Neuron (in vitro differentiated cells): ENCODE data around the gene MVD.

Experiments used
- H2AFZ ChIP-seq: one replicate; pipeline ENCODE4 v1.6.1; 2013; ENCODE audit warnings: low read depth, mild to moderate bottlenecking, inconsistent platforms, low read length, moderate library complexity
- H3K27me3 ChIP-seq: one replicate; pipeline ENCODE4 v1.6.1; 2013; ENCODE audit warnings: low read length; ENCODE audit not compliant: insufficient read depth
- H3K36me3 ChIP-seq: one replicate; pipeline ENCODE4 v1.6.1; 2013; ENCODE audit warnings: low read length; ENCODE audit not compliant: insufficient read depth
- H3K4me1 ChIP-seq: one replicate; pipeline ENCODE4 v1.6.1; 2013; ENCODE audit warnings: low read length; ENCODE audit not compliant: insufficient read depth
- H3K4me3 ChIP-seq: 2 replicates; pipeline ENCODE4 v1.5.1; 2013; ENCODE audit warnings: mild to moderate bottlenecking, low read length, moderate library complexity
- H3K9me3 ChIP-seq: one replicate; pipeline ENCODE4 v1.6.1; 2013; ENCODE audit warnings: low read length

The MVD gene

DNA sequence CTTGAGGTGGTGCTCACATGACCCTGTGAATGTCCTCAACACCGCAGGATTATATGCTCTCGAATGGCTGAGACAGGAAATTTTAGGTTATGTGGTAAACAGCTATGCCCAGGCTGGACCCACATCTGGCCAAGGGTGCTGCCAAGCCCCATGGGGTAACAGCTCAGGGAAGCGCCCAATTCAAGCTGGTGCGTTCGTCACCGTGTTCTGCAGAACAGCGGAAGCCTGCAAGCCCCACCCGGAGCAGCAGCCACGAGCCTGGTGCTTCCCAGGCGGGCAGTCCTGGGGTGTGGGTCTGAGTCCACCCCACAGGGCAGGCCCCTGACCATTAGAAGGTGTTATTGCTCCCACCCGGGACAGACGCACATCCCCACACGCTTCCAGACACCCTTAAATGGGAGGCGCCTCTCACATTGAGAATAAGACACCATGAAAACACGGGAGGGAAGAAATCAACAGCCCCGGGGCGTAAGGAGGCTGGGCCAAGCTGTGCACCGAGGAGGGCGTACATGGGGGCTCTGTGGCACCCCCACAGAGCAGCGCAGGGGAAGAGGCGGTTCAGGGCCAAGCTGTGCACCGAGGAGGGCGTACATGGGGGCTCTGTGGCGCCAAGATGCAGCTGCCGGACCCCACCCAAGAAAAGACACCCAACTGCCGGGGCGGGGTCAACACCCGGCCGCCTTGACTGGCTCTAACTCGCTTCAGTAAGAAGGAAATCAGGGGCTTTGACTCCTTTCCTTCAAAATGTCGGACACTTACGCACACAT, 9.1 kb downstream of the MVD start:
- Histone ChIP-seq H3K36me3 (peaks cover 66% of the 10 kb centered on the region), H2AFZ (no peak overlapping the region), H3K4me3 (no peak overlapping the region), H3K9me3 (no peaks in the 10 kb centered on the region), H3K4me1 (peaks cover 11% of the 10 kb centered on the region), H3K27me3 (no peaks in the 10 kb centered on the region)

DNA sequence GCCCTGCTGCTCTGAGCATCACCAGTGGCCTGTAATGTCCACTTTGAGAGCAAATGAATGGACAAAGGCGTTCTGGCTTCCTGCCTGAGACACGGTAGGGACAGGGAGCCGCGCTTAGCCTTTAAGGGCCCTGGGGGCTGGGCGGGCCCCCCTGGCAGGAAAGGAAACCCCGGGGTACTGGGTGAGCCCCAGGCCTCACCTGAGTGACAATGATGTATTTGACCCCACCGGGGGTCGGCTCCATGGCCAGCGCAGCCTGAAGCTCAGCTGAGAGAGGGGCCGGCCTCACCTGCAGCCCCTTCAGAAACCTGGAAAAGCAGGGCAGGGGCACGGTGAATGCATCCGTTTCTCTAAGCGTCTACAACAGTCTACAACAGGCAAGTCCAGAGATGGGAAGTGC, 9.8 kb downstream of the MVD start:
- Histone ChIP-seq H3K9me3 (no peaks in the 10 kb centered on the region), H3K27me3 (no peaks in the 10 kb centered on the region), H3K36me3 (peaks cover 63% of the 10 kb centered on the region), H3K4me1 (peaks cover 11% of the 10 kb centered on the region), H2AFZ (no peak overlapping the region), H3K4me3 (no peak overlapping the region)

DNA sequence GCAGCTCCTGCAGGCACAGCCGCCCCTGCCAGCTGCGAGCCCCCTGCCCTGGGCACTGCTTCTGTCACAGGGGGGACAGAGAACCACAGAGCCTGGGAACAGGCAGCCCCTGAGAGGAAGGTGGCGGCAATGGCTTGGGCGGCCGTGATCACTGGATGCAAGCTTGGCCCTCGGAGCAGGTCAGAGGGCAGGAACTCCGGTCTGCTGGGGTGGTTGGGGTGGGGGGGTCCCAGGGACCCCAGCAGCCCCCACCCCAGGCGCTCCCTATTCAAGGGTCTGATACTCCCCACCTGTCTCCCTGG, 10.2 kb downstream of the MVD start:
- H2AFZ ChIP-seq = no peak overlapping the region
- H3K4me3 ChIP-seq = no peak overlapping the region
- peaks cover 60% of the 10 kb centered on the region for H3K36me3 ChIP-seq
- H3K9me3 ChIP-seq = no peaks in the 10 kb centered on the region
- peaks cover 11% of the 10 kb centered on the region for H3K4me1 ChIP-seq
- no peaks in the 10 kb centered on the region for H3K27me3 ChIP-seq

DNA sequence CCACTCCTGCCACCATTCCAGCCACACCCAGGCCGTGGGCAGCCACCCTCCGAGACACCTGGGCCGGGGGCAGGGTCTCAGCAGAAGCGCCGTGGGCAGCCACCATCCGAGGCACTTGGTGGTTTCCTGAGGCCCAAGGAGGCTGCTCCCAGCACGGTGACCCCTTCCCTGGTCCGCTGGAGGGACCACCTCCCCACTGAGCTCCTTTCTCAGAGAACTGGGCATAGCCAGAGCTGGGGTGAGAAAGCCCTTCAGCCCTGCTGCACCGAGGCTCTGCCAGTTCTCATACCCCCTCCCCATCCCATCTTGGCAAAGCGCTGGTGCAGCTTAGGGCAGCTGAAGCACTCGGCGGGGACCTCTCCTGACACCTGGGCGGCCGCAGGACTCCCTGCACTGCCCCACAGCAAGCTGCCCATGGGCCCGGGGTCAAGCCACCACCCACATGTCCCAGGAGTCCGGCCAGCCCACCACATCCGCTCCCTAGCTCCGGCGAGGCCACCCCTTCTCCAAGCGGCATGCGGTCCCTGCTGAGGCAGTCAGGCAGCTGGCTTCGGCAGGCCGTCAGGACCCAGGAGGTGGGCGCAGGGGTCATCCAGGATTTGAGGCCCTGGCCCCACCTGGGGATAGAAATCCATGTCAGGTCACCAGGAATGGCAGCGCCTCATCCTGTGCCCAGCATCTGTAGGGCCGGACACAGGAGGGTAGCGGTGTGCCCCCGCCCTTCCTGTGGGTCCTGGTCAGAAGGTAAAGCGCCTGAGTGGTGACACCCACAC, 10.7 kb downstream of the MVD start:
- no peak overlapping the region for H2AFZ ChIP-seq
- no peaks in the 10 kb centered on the region for H3K9me3 ChIP-seq
- no peak overlapping the region for H3K4me3 ChIP-seq
- no peaks in the 10 kb centered on the region for H3K27me3 ChIP-seq
- peaks cover 54% of the 10 kb centered on the region for H3K36me3 ChIP-seq
- peaks cover 11% of the 10 kb centered on the region for H3K4me1 ChIP-seq

DNA sequence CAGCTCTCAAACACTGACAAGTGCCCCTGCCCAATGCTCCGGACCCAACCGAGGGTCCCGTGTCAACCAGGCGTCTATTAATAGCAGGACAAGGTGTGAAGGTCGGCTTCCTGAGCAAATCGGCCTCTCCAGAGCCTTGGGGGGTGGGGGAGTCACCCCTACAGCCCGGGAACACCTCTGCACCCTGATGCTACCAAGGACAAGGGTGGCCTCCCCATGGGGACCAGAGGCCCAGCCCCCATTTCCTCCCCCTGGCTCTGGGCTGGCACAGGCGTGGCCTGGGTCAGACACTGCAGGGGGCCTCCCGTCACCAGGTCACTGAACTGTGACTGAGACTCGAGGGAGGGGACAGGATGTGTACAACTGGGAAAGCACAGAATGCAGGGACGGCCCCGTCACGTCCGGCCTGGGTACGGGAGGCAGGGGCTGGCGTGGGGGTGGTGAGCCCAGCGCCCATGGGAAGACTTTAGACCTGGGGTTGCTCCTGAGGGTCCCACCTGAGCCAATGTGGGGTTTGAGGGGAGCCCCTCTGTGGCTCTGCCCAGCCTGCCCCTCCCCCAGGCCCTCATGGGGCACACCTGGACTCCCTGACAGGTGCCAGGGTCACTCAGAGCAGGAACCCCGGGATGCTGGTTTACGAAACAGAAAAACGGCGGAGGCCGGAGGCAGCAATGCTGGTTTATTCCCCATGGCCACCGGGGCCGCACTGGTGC, 11.5 kb downstream of the MVD start:
- Histone ChIP-seq H2AFZ (no peak overlapping the region), H3K27me3 (no peaks in the 10 kb centered on the region), H3K9me3 (no peaks in the 10 kb centered on the region), H3K4me3 (no peak overlapping the region), H3K4me1 (peaks cover 11% of the 10 kb centered on the region), H3K36me3 (peaks cover 47% of the 10 kb centered on the region)

DNA sequence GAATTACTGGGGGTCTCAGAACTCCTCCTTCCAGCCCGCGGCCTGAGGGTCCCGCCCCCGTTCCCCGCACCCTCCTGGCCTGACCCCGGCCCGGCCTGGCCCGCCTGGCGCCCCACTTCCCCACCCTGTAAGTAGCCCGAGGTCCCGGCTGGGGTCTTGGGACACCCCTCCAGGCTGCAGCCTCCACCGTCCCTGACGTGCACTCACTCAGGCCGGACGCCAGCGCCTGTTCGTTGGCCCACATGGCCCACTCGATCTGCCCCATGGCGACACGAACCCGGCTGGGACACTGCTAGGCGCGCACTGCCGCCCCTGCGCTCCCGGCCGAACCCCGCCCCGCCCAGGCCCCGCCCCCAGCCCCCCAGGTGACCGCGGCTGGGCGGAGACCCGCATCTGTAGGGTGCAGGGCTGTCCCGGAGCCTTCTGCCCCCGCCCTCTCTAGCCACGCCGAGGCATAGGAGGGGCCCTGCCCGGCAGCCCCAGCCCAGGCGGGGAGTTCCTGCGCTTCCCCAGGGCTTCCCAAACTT, 12.1 kb downstream of the MVD start, which contains the start of gene CYBA:
TSS of gene CYBA (minus strand) at position 305 of the 527 bp plus-strand sequence. CDS start at position 265, 40 bp downstream.
- Histone ChIP-seq H3K4me1 (peaks cover 11% of the 10 kb centered on the region), H3K9me3 (no peaks in the 10 kb centered on the region), H3K36me3 (peaks cover 41% of the 10 kb centered on the region), H3K4me3 (peak within 1 kb of the TSS; percentile 40), H2AFZ (no peak within 1 kb of the TSS), H3K27me3 (no peaks in the 10 kb centered on the region)

DNA sequence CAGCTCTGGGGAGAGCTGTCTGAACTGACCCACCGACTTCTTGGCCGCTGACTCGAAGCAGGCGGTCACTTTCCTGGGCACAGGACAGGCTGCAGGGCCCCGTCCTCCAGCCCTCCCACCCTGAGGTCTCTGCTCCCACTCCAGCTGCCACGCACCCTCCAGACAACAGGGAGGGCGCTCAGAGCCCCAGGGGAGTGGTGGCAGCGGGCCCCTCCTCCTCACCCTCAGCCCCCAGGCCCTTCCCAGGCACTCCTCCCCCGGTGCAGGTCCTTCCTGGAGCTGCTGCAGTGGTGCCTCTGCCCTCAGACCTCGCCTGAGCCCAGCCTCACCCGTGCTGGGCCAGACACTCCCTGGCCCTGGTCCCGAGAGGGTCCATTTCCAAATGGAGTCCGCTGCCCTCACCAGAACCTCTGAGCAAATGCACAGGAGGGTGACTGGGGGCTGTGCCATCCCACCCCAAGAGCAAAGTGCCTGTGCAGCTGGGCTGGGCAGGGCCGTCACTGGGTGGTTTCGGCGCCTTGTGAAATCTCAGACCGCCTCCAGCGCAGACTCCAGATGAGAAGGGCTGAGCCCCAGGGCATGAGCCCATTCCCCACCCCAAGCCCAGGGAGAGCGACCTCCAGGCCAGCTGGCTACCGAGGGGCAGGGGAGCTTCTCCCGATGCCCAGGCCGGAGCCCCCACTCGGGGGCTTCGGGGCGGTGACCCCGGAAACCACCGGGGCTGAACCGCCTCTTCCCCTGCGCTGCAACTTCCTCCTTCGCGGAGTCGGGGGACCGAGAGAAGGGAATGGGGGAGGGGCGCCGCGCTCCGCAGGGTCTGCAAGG, 12.8 kb downstream of the MVD start:
- H2AFZ ChIP-seq = no peak overlapping the region
- H3K36me3 ChIP-seq = peaks cover 34% of the 10 kb centered on the region
- H3K9me3 ChIP-seq = no peaks in the 10 kb centered on the region
- peak overlapping the region; percentile 40 for H3K4me3 ChIP-seq
- H3K27me3 ChIP-seq = no peaks in the 10 kb centered on the region
- H3K4me1 ChIP-seq = peaks cover 15% of the 10 kb centered on the region

DNA sequence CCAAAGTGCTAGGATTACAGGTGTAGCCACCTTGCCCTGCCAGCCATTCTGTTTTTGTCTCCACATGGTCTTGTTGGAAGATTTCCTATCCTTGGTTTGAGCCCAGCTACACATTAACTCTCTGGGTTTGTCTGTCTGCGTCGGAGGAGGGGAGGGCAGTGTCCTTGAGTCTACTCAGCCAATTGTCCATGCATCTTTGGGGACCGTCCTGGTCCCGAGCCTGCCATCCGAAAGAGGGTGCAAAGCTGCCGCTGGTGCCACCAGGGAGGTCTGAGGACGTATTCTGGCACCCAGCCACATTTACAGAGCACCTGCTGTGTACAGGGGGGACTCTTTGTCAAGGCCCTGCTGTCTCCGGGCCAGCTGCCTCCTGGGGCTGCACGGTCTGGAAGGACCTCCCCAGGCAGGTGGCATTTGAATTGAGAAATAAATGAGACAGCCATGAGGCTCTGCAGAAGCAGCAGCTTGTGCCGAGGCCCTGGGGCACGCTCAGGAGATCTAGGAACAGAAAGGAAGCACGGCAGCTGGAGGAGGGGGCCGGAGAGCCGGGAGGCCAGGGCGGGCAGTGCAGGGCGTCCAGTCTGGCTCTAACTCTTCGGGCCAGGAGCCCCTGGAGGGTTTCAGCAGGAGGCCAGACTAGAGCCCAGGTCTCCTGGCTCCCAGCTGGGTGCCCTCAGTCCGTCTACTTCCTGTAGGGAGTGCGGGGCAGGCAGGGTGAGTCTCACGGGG, 13.5 kb downstream of the MVD start:
- H3K4me3 ChIP-seq = no peak overlapping the region
- no peaks in the 10 kb centered on the region for H3K27me3 ChIP-seq
- no peaks in the 10 kb centered on the region for H3K9me3 ChIP-seq
- peaks cover 27% of the 10 kb centered on the region for H3K36me3 ChIP-seq
- H2AFZ ChIP-seq = no peak overlapping the region
- peaks cover 20% of the 10 kb centered on the region for H3K4me1 ChIP-seq

DNA sequence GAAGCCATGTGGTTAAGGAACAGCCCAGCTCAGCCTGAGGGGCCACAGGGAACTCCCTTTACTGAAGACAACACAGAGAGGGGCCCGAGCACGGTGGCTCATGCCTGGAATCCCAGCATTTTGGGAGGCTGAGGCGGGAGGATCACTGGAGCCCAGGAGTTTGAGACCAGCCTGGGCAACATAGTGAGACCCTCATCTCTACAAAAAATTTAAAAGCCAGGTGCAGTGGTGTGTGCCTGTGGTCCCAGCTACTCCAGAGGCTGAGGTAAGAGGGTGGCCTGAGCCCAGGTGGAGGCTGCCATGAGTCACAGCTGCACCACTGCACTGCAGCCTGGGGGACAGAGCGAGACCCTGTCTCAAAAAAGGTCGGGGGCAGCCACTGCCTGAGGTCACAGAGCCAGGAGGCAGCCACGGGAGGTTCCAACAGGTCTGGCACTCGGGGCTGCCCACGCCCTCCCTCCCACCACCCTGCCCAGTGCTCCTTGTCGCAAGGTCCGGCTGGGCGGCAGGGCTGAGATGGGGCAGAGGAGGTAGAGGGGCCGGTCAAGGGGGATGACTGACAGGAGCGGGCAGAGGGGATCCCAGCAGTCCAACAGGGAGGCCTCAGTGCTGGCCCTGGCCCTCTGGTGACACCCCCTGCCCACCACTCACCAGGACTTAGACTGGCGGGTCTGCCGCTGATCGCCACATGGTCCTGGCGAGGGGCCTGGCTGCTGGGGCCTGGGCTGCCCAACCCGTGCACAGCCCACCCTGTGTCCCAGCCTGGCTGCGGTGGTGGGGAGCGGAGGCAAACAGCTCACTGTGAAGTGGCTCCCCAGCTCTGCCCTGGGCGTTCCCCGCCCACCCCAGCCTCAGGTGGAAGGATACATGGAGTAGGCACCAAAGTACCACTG, 15.5 kb downstream of the MVD start:
- Histone ChIP-seq H3K27me3 (no peaks in the 10 kb centered on the region), H3K9me3 (no peaks in the 10 kb centered on the region)

DNA sequence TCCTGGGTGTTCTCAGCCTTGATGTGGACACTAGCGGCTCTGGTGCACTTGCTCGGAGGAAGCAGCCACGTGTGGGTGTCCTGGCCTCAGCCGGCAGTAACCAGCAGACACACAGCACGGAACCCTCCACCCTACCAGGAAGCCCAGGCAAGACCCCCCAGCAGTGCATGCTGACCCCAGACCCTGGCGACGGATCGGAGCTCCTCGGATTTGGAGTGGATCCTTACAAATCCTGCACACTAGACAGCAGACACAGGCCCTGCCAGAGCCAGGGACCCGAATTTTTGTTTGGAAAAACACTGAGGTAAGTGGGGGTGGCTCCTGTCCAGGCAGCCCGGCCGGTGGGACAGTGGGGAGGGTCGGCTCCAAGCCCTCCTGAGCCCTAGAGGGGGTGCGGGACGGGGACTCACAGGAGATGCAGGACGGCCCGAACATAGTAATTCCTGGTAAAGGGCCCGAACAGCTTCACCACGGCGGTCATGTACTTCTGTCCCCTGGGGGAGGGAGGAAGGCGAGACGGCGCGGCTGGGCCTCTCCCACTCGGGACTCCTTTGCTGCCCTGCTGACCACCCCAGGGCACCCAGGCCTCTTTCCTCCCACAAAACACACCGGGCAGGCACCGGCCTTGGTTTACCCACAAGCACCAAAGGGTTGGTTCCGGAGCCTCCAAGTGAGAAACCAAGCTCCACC, 16.4 kb downstream of the MVD start:
- Histone ChIP-seq H2AFZ (no peak overlapping the region), H3K27me3 (no peaks in the 10 kb centered on the region), H3K36me3 (peaks cover 2% of the 10 kb centered on the region), H3K4me3 (no peak overlapping the region), H3K9me3 (no peaks in the 10 kb centered on the region), H3K4me1 (peaks cover 18% of the 10 kb centered on the region)

More for the DNA sequence above, 15.5 kb downstream of the MVD start:
- no peak overlapping the region for H2AFZ ChIP-seq
- peaks cover 20% of the 10 kb centered on the region for H3K4me1 ChIP-seq
- H3K4me3 ChIP-seq = no peak overlapping the region
- H3K36me3 ChIP-seq = peaks cover 11% of the 10 kb centered on the region

DNA sequence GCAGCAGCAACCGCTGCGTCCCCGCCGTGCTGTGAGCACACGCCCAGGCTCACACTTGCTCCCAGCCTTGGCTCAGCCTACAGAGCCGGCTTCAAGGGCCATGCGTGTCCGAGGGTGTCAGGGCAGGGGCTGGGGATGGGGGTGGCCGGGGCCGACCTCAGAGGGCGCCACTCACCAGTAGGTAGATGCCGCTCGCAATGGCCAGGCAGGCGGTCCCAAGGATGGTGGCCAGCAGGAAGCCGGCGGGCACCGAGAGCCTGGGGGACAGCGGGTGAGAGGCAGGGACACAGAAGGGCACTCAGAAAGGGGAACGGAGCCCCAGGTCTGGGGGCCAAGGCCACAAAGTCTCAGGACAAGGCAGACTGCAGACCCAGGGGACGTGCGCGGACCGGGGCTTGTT, 16.9 kb downstream of the MVD start:
- H3K9me3 ChIP-seq = no peaks in the 10 kb centered on the region
- no peak overlapping the region for H2AFZ ChIP-seq
- H3K4me1 ChIP-seq = peaks cover 13% of the 10 kb centered on the region
- no peaks in the 10 kb centered on the region for H3K36me3 ChIP-seq
- H3K4me3 ChIP-seq = no peak overlapping the region
- no peaks in the 10 kb centered on the region for H3K27me3 ChIP-seq
